Forelimb muscle (tissue), 1 donor: ENCODE measurements around the gene FAM227B. TPM values are rescaled to one million over a fixed set of nuclear protein-coding genes. Genes with fewer than 3 reads are reported as not detected.

Experiments
- DNase-seq: peaks from one replicate; pipeline ENCODE4 v3.0.0-alpha.2; 2013; ENCODE audit warnings: low read depth
- polyA plus RNA-seq: library from polyadenylated mRNA; unstranded; fragments of 120-200 nt; gene quantifications from one replicate; pipeline ENCODE4 v1.2.1, GENCODE V29; 2013; ENCODE audit not compliant: insufficient read length

FAM227B gene
- polyA plus RNA-seq, 1 donor: 7.7 TPM

DNA sequence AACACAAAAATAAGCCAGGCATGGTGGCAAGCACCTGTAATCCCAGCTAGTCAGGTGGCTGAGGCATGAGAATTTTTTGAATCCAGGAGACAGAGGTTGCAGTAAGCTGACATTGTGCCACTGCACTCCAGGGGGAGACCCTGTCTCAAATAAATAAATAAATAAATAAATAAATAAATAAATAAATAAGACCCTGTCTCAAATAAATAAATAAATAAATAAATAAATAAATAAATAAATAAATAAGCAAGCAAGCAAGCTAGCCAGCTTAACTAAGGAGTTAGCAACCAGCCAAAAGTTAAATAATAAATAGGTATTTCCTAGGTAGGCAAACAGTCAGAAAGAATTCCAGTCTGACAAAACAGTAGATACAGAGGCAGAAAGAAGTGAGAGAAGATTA is 326.7 kb downstream of the FAM227B start:
- no peak for DNase-seq

- DNase-seq: no peak
These were observed 330.4 kb downstream of the FAM227B start for GRCh38 chr15:49290191-49290590.

DNA sequence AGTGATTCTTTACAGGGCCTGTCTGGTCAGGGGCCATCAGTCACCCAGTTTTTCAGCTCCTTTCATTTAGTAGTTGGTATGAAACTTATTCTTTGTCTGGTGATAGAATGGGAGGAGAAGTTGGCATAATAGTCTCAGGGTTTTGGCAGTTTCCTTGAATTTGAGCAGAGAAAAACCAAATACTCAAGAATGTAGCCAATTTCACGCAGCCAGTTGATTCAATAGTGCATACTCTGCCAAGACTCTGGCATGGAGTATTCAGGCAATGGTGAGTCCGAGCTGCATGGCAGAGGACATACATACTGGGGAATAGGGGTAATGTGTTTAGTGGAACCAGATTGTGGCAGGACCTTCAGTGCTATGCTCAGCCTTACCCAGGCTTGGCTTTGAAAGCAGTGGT is 332.2 kb downstream of the FAM227B start:
- DNase-seq: no peak

GRCh38 chr15:49287481-49287880 is 333.1 kb downstream of the FAM227B start:
- DNase-seq: no peak

- DNase-seq: no peak
These were observed 333.8 kb downstream of the FAM227B start for GRCh38 chr15:49286649-49287404.

DNA sequence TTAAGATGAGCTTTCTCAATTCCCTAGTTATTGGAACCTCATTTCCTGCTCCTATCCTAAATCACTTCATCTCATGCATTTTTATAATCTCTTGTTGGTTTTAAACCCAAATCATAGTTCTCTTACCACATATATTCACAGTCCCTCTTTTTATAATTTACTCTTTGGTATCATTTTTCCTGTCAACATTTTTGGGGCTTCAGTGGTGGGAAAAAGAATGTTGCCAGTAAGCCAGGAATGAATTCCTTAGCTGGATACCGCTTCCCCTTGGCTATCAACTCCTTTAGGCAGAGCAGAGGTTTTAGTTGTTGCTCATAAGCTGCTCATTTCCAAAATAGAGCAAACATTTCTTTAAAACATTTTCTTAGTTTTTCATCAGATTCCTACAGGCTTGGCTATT is 338.3 kb downstream of the FAM227B start:
- DNase-seq: no peak

DNA sequence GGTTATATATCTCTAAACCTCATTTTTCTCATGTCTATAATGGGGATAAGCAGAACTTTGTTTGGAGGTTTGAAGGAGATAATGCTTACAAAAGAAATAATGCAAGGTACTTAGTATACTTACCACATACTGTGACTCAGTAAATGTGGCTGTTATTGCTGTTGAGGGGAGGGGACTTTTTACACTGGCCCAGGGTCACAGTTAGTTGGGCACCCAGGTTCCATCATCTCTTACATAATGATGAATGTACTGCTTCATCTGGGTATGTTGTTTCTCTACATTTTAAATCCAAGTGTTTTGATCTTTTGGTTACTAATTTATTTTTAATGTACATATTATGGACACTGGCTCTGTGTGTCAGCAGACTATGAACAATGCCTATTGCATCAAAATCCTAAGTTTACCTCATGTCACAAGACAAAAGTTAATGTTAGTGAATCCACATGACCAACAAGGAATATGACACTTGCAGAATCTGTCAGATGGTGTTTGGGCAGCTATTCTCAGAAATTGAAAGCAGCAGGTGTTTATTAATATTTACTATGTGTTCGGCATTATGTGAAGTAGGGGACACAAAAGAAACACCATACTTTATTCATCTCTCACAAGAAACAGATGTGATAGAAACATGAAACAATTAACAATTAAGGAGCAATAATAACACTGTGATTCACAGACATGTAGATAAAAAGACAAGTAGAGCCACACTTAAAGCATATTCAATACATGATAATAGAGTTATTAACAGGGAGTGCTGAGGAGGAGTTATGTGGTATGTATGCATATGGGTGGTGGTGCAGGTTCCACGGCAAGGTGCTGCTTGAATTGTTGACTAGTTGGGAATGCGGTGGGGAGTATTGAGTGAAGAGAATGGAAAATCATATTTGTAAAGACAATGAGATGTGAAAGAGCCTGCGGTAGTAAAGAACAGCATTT is 340.8 kb downstream of the FAM227B start:
- DNase-seq: no peak

DNA sequence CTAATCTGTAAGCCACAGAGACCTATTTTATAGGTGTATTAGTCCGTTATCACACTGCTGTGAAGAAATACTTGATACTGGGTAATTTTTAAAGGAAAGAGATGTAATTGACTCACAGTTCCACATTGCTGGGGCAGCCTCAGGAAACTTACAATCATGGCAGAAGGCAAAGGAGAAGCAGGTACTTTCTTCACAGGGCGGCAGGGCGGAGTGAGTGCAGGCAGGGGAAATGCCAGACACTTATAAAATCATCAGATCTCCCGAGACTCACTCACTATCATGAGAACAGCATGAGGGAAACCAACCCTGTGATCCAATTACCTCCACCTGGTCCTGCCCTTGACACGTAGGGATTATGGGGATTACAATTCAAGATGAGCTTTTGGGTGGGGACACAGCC is 341.9 kb downstream of the FAM227B start:
- DNase-seq: no peak

Other genes starting within 250 kb of the FAM227B start
- 13.4 TPM for gene FGF7, start 197.6 kb downstream of the FAM227B start, polyA plus RNA-seq
- gene DTWD1, start 230 bp upstream of the FAM227B start, polyA plus RNA-seq: 19.2 TPM